Activated CD4-positive, alpha-beta T cell treated with anti-CD3 and anti-CD28 coated beads for 4 hours (primary cell): ENCODE data around the gene ARFGAP1.

Experiments
- DNase-seq, 2 donors: peaks; one replicate each; pipeline ENCODE4 v3.0.0-alpha.2; 2020

The ARFGAP1 gene

GRCh38 chr20:63336232-63336752, 63.7 kb downstream of the ARFGAP1 start:
- no peak for DNase-seq

GRCh38 chr20:63337786-63338420, 65.3 kb downstream of the ARFGAP1 start:
- no peak for DNase-seq
